ENCODE results near the gene KRT86.

The KRT86 gene

DNA sequence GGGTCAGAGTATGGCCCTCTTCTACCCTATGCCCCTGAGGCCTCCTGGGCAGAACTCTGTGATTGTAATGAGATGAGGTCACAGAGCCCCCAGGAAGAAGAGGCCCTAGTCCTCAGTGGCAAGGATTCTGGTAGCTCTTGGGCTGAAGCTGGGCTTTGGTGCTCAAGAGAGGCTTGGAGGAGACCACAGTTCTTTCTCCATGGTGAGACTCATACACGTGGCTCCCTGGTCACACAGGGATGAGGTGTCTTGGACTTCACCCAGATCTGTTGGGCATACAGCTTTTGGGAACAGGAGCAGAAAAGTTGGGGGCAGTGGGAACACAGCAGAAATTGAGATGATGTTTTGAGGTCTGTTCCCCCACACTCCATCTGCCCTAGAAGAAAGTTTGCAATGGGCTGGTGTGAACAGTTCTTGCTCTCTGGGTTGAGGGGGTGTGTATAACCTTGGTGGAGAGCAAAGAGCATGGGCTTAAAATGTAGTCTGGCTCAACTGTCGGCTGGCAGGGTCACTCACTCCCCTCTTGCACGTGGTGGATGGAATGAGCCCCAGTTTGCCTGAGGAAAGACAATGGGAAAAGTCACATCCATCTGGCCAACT lies at the start of gene KRT86:
KRT86 (plus strand) TSS at position 125 of the 600 bp plus-strand sequence. CDS start 27,272 bp downstream, outside the sequence.
- no peak for DNase-seq

GRCh38 chr12:52225752-52226151 lies 48.7 kb upstream of the KRT86 start:
- no peak for DNase-seq

DNA sequence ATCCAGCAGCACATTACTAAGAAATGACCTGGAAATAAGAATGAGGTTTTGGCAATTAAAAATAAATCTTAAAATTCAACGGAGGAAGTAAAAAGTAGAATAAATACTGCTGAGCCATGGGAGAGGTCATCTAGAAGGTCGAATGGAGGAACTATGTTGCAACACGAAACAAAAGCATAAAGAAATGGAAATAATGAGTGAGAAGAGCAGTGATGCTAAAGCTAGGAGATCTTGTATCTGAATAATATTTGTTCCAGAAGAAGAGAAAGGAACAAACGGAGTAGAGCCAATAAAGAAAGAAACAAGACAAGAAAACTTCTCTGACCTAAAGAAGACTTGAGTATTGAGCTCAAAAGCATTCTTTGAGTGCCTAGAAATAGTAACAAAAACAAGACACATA lies 48.0 kb upstream of the KRT86 start:
- DNase-seq, result no peak

- DNase-seq, result no peak
Measured at GRCh38 chr12:52227606-52228166, 46.8 kb upstream of the KRT86 start.

- no peak for DNase-seq
Measured at GRCh38 chr12:52228366-52228765, 46.1 kb upstream of the KRT86 start.

- no peak for DNase-seq
Measured at GRCh38 chr12:52228931-52229330, 45.5 kb upstream of the KRT86 start.

- DNase-seq, result no peak
Measured at GRCh38 chr12:52229836-52230343, 44.6 kb upstream of the KRT86 start.

DNA sequence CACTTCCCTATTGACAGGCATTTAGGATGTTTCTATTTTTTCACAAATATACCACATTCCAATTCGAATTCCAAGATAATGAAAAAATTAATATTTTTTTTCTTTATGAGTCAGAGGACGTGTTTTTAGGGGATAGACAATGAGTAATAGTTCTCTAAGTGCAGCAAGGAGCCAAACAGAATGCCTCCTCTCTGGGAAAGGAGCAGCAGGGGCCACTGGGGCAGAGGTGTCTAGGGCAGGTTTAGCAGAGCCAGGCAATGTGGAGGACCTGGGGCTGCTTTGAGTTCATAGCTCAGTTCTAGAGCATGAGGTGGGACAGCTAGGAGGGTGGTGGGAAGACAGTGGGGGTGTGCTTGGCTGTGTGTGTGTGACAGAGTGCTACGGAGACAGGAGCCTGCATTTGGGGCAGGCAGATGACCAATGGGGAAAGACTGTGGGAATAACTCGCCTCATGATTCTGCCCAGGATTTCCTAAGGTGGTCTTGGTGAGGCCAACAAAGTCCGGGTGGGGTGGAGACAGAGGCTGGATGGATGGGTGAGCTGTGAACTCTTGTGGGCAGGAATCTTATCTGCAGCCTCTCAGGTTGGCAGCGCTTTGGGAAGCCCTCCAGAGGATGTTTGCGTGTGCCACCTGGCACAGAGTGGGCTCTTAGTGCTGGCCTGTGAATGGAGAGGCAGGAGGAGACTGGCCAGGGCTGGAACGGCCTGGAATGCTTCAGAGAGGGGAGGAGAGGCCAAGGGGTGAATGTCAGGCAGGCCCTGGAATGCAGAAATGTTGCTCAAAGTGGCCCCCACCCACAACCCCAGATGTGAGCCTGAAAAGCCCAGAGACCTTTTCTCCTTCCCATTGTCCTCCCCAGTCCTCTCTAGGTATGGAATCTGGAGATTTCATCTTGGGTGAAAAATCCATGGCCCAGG lies 43.8 kb upstream of the KRT86 start:
- DNase-seq, result no peak

DNA sequence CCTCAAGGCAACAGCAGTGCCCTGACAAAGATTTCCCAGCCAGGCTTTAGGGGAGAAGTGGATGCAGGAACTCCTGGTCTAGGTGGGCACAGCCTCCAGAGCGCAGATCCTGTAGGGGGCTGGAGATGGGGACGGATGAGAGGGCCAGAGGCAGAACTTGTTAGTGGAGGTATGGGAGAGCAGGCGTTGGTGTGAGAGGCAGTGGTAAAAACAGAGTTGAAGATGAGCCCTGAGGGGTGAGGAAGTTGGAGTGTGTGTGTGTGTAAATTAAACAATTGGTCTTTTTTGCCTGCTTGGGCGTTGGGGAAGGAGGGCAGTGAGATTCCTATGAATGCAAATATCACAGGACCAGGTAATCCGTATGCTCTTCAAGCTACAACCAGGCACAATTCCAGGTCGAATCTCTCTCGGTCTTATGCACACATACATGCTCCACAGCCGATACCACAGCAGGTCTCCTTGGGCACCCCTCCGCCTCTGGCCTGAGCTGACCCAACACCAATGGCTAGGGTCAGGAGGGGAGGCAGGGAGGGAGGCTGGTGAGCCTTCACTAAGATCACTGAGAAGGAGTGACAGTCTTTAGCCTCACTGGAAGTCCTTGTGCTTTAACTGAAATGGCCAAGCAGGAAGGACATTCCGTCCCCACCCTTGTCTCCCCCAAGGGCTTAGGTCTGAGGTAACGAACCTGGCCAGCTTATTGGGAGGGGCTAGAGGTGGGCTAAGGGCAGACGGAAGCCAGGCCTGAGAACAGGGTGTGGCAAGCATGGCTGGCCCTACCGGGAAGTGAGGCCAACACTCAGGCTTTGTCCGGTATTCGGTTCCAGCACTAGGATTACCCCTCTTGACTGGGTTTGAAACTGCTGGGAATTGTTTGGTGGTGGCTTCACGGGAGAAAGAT lies 42.9 kb upstream of the KRT86 start:
- no peak for DNase-seq

- DNase-seq, result no peak
Measured at GRCh38 chr12:52232203-52232673, 42.2 kb upstream of the KRT86 start.

GRCh38 chr12:52232674-52233461 lies 41.6 kb upstream of the KRT86 start, which contains the start of gene KRT7:
Gene KRT7, plus strand, starts transcription at chr12:52233243. Its CDS starts 54 bp downstream, at chr12:52233297.
- DNase-seq, result no peak

GRCh38 chr12:52233462-52234207 lies 40.8 kb upstream of the KRT86 start:
- DNase-seq, result no peak

GRCh38 chr12:52234223-52234810 lies 40.1 kb upstream of the KRT86 start:
- DNase-seq, result no peak

DNA sequence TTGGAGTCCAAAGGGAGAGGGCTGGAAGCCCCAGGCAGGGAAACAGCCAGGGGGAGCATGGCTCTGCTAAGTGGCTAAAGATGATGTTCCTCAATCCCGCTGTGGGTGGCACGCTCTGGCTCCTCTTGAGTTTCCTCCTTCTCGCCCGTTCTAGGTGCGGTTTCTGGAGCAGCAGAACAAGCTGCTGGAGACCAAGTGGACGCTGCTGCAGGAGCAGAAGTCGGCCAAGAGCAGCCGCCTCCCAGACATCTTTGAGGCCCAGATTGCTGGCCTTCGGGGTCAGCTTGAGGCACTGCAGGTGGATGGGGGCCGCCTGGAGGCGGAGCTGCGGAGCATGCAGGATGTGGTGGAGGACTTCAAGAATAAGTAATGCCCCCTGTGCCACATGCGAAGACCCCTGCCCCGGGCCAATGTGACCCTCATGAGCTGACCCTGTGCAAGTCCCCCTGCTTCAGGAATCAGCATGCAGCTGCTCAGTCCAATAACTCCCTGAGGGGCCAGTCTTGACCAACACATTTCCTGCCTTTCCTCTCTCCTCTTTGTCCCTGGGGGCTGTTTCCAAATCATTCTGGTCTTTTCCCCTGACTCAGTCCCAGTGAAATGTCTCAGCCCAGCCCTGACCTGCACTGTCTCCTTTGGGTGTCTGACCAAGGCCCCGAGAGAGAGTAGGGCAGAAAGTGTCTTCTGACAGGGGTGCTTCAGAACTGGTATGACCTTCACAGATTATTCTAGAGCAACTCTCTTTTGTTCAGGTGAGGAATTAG lies 39.3 kb upstream of the KRT86 start:
- DNase-seq, result no peak

- DNase-seq, result no peak
Measured at GRCh38 chr12:52235822-52236361, 38.6 kb upstream of the KRT86 start.

DNA sequence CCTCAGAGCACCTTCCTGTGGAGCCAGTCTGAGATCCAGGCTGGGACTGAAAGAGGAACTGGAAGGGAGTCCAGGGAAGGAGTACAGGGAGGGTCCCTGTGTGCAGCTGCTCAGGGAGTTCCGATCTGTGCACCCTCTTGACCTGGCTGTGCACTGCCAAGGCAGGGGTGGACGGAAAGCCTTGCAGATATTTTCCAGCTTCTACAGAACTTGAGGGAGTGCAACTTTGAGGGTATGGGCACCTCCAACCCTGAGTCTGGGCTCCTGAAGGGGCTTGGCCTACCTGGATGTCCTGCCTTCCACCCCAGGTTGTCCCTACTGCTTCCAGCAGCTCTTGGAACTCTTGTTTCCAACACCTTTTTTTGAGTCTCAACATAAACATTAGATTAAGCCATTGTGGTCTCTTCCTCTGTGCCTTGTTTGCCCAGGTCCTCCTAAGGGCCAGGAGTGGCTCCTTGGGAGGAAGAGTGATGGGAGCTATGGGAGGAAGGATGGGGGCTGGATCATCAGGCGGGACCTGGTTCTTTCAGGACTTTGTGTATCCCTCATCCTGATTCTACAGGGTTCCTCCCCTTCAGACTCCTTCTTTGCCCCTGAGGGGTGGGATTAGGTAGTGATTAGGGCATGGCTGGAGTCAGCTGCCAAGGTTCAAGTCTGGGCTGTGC lies 37.9 kb upstream of the KRT86 start:
- no peak for DNase-seq

DNA sequence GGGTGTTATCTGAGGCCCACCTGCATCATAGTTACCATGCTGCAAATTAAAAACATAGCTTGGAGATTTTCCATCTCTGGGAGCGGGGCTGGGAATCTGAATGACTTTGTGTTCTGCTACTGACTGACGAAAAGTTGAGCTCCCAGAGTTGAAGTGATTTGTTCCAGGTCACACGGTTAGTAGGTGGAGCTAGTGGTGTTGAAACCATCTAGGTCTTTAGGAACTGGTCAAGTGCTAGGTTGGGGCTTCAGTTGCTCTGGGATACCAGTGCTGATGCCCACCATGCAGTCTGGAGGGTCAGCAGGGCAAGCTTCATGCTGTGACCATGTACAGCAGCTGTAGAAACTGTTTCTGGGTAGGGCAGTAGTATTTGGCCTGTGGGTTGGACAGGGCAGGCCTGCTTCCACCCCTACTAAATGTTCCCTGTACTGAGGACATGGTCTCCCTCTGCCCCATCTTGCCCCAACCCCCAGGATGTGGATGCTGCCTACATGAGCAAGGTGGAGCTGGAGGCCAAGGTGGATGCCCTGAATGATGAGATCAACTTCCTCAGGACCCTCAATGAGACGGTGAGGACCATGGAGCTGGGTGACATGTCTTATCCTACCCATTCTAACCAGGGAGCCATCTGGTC lies 36.1 kb upstream of the KRT86 start:
- no peak for DNase-seq
